ENCODE measurements around the gene PDK3.

PDK3 gene

GRCh38 chrX:24575496-24575895 lies 110.4 kb downstream of the PDK3 start:
- TF ChIP-seq CTCF (conservative IDR thresholded peaks at IDR 0.05; ENCODE audit: control insufficient read depth, insufficient read depth, low read depth, low read length), result no peak
- no peak overlapping the region for H3K4me3 ChIP-seq (ENCODE audit: control insufficient read depth, low read depth, low read length)
- no peak for DNase-seq (ENCODE audit: low read depth)

- no peak overlapping the region for H3K4me3 ChIP-seq (ENCODE audit: control insufficient read depth, low read depth, low read length)
- no peak for TF ChIP-seq CTCF (conservative IDR thresholded peaks at IDR 0.05; ENCODE audit: control insufficient read depth, insufficient read depth, low read depth, low read length)
- no peak for DNase-seq (ENCODE audit: low read depth)
Measured at GRCh38 chrX:24577091-24577490, 112.0 kb downstream of the PDK3 start.
